GM10248 (cell line): ENCODE results near the gene PCDHAC1.

ENCODE experiments used
- CTCF ChIA-PET: fragments of 300-600 bp; sonication (Branson Sonifier 250); formaldehyde crosslinking; extraction: SDS; loops from one replicate; lab custom pipeline; 2021; ENCODE audit warnings: antibody characterized with exemption; lab: Yijun Ruan, JAX
- POLR2A ChIA-PET: fragments of 350-650 bp; sonication (Branson Sonifier 250); formaldehyde crosslinking; extraction: SDS; loops from one replicate; lab custom pipeline; 2020; ENCODE audit warnings: antibody characterized with exemption; lab: Yijun Ruan, JAX
- DNase-seq: peaks from one replicate; pipeline ENCODE4 v3.0.0; 2012; ENCODE audit errors: extremely low spot score
- CTCF ChIP-seq: IDR thresholded peaks from 2 replicates; pipeline ENCODE4 v1.5.1; 2012; ENCODE audit warnings: mild to moderate bottlenecking, low read depth; ENCODE audit errors: extremely low read depth, missing control alignments, control extremely low read depth

The PCDHAC1 gene

GRCh38 chr5:140966293-140967225 lies 40.5 kb downstream of the PCDHAC1 start, which contains the start of gene PCDHAC2:
Gene PCDHAC2, plus strand, starts transcription at chr5:140966476. Its CDS starts 291 bp downstream, at chr5:140966767.
- TF ChIP-seq CTCF, result no peak
- POLR2A ChIA-PET, result no interaction called here
- DNase-seq, result no peak

GRCh38 chr5:140967226-140967893 lies 41.3 kb downstream of the PCDHAC1 start:
- POLR2A ChIA-PET, result no interaction called here
- TF ChIP-seq CTCF, result no peak
- CTCF ChIA-PET, result interaction anchor here (1.4 kb wide), 1 partner anchor 11 kb away, joined by 3 read pairs; no protein-coding TSS in a partner anchor
- no peak for DNase-seq

More at GRCh38 chr5:140966293-140967225, 40.5 kb downstream of the PCDHAC1 start, which contains the start of gene PCDHAC2:
- CTCF ChIA-PET, result no interaction called here

GRCh38 chr5:140969880-140970279 lies 43.8 kb downstream of the PCDHAC1 start:
- no peak for DNase-seq
- TF ChIP-seq CTCF, result no peak
- ChIA-PET CTCF (interaction anchor here (0.8 kb wide), 1 partner anchor 9 kb away, joined by 3 read pairs; no protein-coding TSS in a partner anchor), POLR2A (no interaction called here)

GRCh38 chr5:140973550-140973949 lies 47.5 kb downstream of the PCDHAC1 start:
- ChIA-PET CTCF (no interaction called here), POLR2A (no interaction called here)
- DNase-seq, result no peak
- no peak for TF ChIP-seq CTCF

GRCh38 chr5:140977003-140977402 lies 50.9 kb downstream of the PCDHAC1 start:
- DNase-seq, result no peak
- ChIA-PET CTCF (no interaction called here), POLR2A (no interaction called here)
- no peak for TF ChIP-seq CTCF

GRCh38 chr5:140978260-140978659 lies 52.2 kb downstream of the PCDHAC1 start:
- ChIA-PET CTCF (interaction anchor here (0.9 to 1.2 kb wide), 3 partner anchors 8 to 12 kb away, joined by 3 read pairs; no protein-coding TSS in a partner anchor), POLR2A (no interaction called here)
- TF ChIP-seq CTCF, result no peak
- DNase-seq, result no peak
